Measurements from ENCODE around the gene DHX40.

- no peak for TF ChIP-seq CTCF (IDR thresholded peaks at IDR 0.05)
- no peak for TF ChIP-seq EP300 (IDR thresholded peaks at IDR 0.05)
- no peak for TF ChIP-seq POLR2A (IDR thresholded peaks at IDR 0.05; ENCODE audit: low read depth)
Measured at GRCh38 chr17:59565171-59565958, at the start of gene DHX40.
